Endometrium (tissue), 2 donors: ENCODE data around the gene LRRC57.
A peak's percentile ranks its signal among the peaks of the same experiment; 100 is the strongest.

Experiments
- FAIRE-seq: peaks from 2 replicates; lab custom pipeline; 2012; peaks lifted over from hg19 to GRCh38; lab: Jason Lieb, UNC
- donor health status: control.
- donor health status: control.

Gene LRRC57

DNA sequence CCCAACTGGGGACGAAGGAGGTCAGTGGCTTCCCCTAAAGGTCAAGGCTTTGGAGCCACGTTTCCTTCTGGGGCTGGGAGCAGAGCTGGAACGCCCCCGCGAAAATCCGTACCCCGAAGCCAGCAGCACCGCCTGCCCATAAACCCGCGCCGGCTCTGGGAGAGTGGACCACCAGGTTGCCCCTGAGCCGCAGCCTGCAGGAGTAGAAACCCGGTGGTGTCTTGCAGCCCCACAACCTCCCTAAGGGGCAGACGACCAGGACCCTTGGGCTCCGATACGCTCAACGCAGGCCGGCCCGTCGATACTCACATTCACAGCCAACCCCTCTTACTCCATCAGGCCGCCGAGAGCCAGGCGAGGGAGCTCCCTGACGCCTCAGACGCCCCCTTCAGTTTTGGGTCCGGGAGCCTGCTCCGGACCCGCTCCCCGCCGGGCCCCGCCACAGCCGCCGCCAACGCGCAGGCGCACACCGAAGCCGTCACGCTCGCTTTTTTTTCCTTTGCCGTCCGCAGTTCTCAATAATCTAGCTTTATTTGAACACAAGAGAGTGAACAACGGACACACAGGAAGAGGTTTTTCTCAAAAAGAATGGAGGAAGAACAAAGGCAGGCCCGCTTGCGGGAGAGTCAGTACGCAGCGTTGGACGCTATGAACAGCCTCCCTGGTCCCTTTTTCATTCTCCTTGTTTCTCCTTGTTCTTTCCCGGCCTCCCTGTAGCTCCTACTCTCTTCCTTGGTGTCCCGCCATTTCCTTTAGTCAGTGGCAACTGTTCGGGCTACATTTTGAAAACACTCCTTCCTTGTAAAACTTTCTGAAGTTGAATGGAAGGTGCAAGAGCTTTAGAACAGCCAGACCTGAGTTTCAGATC, 57.7 kb downstream of the LRRC57 start, which contains the start of gene ZNF106:
Gene ZNF106, minus strand, starts transcription at position 471 of the 868 bp plus-strand sequence. CDS start 18,852 bp downstream, outside the sequence.
- peak; percentile 4 for FAIRE-seq

DNA sequence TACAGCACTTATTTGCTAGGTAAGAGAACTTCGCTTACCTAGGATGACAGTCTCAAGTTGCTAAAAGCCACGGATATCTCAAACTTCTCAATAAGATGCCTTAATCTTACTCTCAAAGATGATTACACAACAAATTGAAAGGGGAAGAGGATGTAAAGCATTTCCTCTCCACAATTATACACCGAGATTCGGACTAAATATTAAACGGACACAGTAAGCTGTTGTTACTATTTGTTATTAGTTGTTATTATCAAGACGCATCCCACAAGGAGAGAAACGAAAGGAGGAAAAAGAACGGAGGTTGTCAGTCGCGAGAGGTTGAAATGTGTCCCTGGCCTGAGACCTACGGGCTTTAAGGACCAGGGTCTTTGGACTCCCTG, 58.3 kb downstream of the LRRC57 start:
- no peak for FAIRE-seq
